HCT116 (cell line): ENCODE data around the gene SPRR1A.

ENCODE experiments used
- CTCF ChIP-seq, 3 experiments: fragments of 200-600 bp in 1 of 3; sonication (generic) in 1 of 3; IDR thresholded peaks in 2 of 3; conservative IDR thresholded peaks in 1 of 3; 2 replicates each; pipeline ENCODE4 v1.5.1; 2012 to 2017; ENCODE audit warnings: low read depth in 2 of 3, low read length in 2 of 3, antibody characterized with exemption in 1 of 3, borderline replicate concordance in 1 of 3, control low read depth in 1 of 3, mild to moderate bottlenecking in 1 of 3, mixed read lengths in 1 of 3, mixed run types in 1 of 3, moderate library complexity in 1 of 3; ENCODE audit not compliant: insufficient read depth in 1 of 3
- EZH2 ChIP-seq: fragments of 200-600 bp; sonication (generic); IDR thresholded peaks from 2 replicates; pipeline ENCODE4 v1.6.1; 2017; ENCODE audit warnings: antibody characterized with exemption, mixed run types
- EZH2phosphoT487 ChIP-seq: fragments of 200-600 bp; IDR thresholded peaks from 2 replicates; pipeline ENCODE4 v1.6.1; 2018; ENCODE audit warnings: antibody characterized with exemption, borderline replicate concordance
- FOSL1 ChIP-seq: IDR thresholded peaks from 2 replicates; pipeline ENCODE4 v1.6.1; 2012; ENCODE audit warnings: low read depth
- JUND ChIP-seq: IDR thresholded peaks from 2 replicates; pipeline ENCODE4 v1.6.1; 2012
- MAX ChIP-seq: IDR thresholded peaks from 2 replicates; pipeline ENCODE4 v1.6.1; 2012
- POLR2A ChIP-seq: IDR thresholded peaks from 2 replicates; pipeline ENCODE4 v1.7.0; 2011; ENCODE audit warnings: borderline replicate concordance; ENCODE audit not compliant: insufficient read depth, insufficient read length; ENCODE audit errors: extremely low read depth
- POLR2AphosphoS5 ChIP-seq: IDR thresholded peaks from 2 replicates; pipeline ENCODE4 v1.6.1; 2011; ENCODE audit warnings: mild to moderate bottlenecking, low read depth, low read length, moderate library complexity
- TCF7L2 ChIP-seq: IDR thresholded peaks from 2 replicates; pipeline ENCODE4 v1.7.0; 2011; ENCODE audit warnings: borderline replicate concordance, inconsistent platforms; ENCODE audit not compliant: insufficient read depth, insufficient read length; ENCODE audit errors: extremely low read depth
- ZNF274 ChIP-seq: fragments of 200-500 bp; sonication (Bioruptor generic); IDR thresholded peaks from 2 replicates; pipeline ENCODE4 v1.6.1; 2014; ENCODE audit warnings: mild to moderate bottlenecking, low read depth, low read length, inconsistent platforms
- TF ChIP-seq, protein P1 (sequence below): IDR thresholded peaks from 2 replicates; pipeline ENCODE4 v1.6.1; 2012; ENCODE audit warnings: low read depth
- TF ChIP-seq, protein P2 (sequence below): IDR thresholded peaks from 2 replicates; pipeline ENCODE4 v1.6.1; 2011; ENCODE audit warnings: mild to moderate bottlenecking, low read length, moderate library complexity; ENCODE audit not compliant: insufficient replicate concordance; ENCODE audit errors: extremely low read depth

- TF ChIP-seq EZH2 = no peak
- no peak for TF ChIP-seq JUND
- TF ChIP-seq CTCF (IDR thresholded peaks at IDR 0.05 in 2 of 3, conservative IDR thresholded peaks at IDR 0.05 in 1 of 3; ENCODE audit: borderline replicate concordance in 1 of 3, insufficient read depth in 1 of 3, low read depth in 2 of 3, low read length in 2 of 3) = no peak
- no peak for TF ChIP-seq ZNF274
- TF ChIP-seq, protein P1, sequence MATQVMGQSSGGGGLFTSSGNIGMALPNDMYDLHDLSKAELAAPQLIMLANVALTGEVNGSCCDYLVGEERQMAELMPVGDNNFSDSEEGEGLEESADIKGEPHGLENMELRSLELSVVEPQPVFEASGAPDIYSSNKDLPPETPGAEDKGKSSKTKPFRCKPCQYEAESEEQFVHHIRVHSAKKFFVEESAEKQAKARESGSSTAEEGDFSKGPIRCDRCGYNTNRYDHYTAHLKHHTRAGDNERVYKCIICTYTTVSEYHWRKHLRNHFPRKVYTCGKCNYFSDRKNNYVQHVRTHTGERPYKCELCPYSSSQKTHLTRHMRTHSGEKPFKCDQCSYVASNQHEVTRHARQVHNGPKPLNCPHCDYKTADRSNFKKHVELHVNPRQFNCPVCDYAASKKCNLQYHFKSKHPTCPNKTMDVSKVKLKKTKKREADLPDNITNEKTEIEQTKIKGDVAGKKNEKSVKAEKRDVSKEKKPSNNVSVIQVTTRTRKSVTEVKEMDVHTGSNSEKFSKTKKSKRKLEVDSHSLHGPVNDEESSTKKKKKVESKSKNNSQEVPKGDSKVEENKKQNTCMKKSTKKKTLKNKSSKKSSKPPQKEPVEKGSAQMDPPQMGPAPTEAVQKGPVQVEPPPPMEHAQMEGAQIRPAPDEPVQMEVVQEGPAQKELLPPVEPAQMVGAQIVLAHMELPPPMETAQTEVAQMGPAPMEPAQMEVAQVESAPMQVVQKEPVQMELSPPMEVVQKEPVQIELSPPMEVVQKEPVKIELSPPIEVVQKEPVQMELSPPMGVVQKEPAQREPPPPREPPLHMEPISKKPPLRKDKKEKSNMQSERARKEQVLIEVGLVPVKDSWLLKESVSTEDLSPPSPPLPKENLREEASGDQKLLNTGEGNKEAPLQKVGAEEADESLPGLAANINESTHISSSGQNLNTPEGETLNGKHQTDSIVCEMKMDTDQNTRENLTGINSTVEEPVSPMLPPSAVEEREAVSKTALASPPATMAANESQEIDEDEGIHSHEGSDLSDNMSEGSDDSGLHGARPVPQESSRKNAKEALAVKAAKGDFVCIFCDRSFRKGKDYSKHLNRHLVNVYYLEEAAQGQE = no peak
- TF ChIP-seq EZH2phosphoT487 = no peak
- TF ChIP-seq, protein P2, sequence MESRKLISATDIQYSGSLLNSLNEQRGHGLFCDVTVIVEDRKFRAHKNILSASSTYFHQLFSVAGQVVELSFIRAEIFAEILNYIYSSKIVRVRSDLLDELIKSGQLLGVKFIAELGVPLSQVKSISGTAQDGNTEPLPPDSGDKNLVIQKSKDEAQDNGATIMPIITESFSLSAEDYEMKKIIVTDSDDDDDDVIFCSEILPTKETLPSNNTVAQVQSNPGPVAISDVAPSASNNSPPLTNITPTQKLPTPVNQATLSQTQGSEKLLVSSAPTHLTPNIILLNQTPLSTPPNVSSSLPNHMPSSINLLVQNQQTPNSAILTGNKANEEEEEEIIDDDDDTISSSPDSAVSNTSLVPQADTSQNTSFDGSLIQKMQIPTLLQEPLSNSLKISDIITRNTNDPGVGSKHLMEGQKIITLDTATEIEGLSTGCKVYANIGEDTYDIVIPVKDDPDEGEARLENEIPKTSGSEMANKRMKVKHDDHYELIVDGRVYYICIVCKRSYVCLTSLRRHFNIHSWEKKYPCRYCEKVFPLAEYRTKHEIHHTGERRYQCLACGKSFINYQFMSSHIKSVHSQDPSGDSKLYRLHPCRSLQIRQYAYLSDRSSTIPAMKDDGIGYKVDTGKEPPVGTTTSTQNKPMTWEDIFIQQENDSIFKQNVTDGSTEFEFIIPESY = no peak
- no peak for TF ChIP-seq MAX
- TF ChIP-seq FOSL1 = no peak
- TF ChIP-seq POLR2A = no peak
- TF ChIP-seq TCF7L2 = no peak
- no peak for TF ChIP-seq POLR2AphosphoS5
Observed at GRCh38 chr1:152977614-152978013, 6.3 kb upstream of the SPRR1A start.
